GM12865 (cell line): Measurements from ENCODE around the gene TRPC3.

ENCODE experiments used
- DNase-seq: peaks from one replicate; pipeline ENCODE4 v3.0.0; 2010; ENCODE audit warnings: low read depth
- H3K4me3 ChIP-seq: 2 replicates; pipeline ENCODE4 v1.5.1; 2011; ENCODE audit warnings: mild to moderate bottlenecking, low read depth, low read length, control low read depth
- CTCF ChIP-seq: IDR thresholded peaks from 2 replicates; pipeline ENCODE4 v1.5.1; 2011; ENCODE audit warnings: low read length, control low read depth, low read depth, inconsistent platforms; ENCODE audit not compliant: insufficient read depth; ENCODE audit errors: missing control alignments

Gene TRPC3

GRCh38 chr4:121989715-121990114, 37.9 kb upstream of the TRPC3 start:
- no peak for DNase-seq
- TF ChIP-seq CTCF = no peak
- no peak overlapping the region for H3K4me3 ChIP-seq

- TF ChIP-seq CTCF = no peak
- no peak for DNase-seq
- no peak overlapping the region for H3K4me3 ChIP-seq
Measured at GRCh38 chr4:121988950-121989349, 37.1 kb upstream of the TRPC3 start.

- TF ChIP-seq CTCF = no peak
- no peak for DNase-seq
- H3K4me3 ChIP-seq = no peak overlapping the region
Measured at GRCh38 chr4:121980643-121981042, 28.8 kb upstream of the TRPC3 start.

DNA sequence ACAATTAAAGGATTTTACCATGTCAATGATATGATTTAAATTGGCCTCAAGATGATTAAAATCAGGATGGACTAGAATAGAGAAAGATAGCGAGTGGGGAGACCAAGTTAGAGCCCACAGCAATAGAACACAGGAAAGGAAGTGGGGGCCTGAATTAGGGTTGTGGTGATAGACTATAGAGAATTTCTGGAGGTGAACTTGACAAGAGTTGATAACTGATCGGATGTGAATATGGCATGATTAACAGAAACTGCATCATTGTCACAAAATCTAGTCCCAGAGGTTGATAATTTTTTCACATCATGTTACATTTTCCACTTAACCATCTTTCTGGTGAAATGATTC, 26.3 kb upstream of the TRPC3 start:
- TF ChIP-seq CTCF = no peak
- H3K4me3 ChIP-seq = 0 out of 2 replicates have a peak overlapping the region, but pooled peaks have one; percentile 2
- no peak for DNase-seq

- TF ChIP-seq CTCF = no peak
- 0 out of 2 replicates have a peak overlapping the region, but pooled peaks have one; percentile 2 for H3K4me3 ChIP-seq
- peak; percentile 70 for DNase-seq
Measured at GRCh38 chr4:121977251-121978171, 25.7 kb upstream of the TRPC3 start.

GRCh38 chr4:121975784-121976183, 23.9 kb upstream of the TRPC3 start:
- no peak for TF ChIP-seq CTCF
- H3K4me3 ChIP-seq = no peak overlapping the region
- DNase-seq = no peak

- no peak overlapping the region for H3K4me3 ChIP-seq
- no peak for TF ChIP-seq CTCF
- DNase-seq = no peak
Measured at GRCh38 chr4:121973816-121974215, 22.0 kb upstream of the TRPC3 start.
